Breast epithelium (tissue), 3 donors: ENCODE measurements around the gene RIC3.

Experiments
- CTCF ChIP-seq, 3 donors: fragments of 450-650 bp; IDR thresholded peaks; one replicate each; pipeline ENCODE4 v1.5.1; 2016 to 2017; ENCODE audit warnings: antibody characterized with exemption in 3 of 3, mild to moderate bottlenecking in 3 of 3, moderate library complexity in 3 of 3
- POLR2A ChIP-seq: fragments of 450-650 bp; IDR thresholded peaks from one replicate; pipeline ENCODE4 v1.6.1; 2016; ENCODE audit warnings: antibody characterized with exemption, mild to moderate bottlenecking, moderate library complexity

GRCh38 chr11:8201644-8202365 lies 33.0 kb upstream of the RIC3 start:
- TF ChIP-seq CTCF (IDR thresholded peaks at IDR 0.05) (no peak), POLR2A (no peak)
